GM23248 (cell line): ENCODE data around the gene FRYL.
"Not testable (repeated sequence)": the region's sequence is repeated elsewhere in the genome, so short reads cannot be mapped to it uniquely, and the experiment has no call there.

Experiments
- EZH2 ChIP-seq: fragments of 200-600 bp; sonication (generic); IDR thresholded peaks from 2 replicates; pipeline ENCODE4 v1.6.1; 2018; ENCODE audit warnings: antibody characterized with exemption, mild to moderate bottlenecking; ENCODE audit not compliant: insufficient read depth, poor library complexity, severe bottlenecking
- EZH2phosphoT487 ChIP-seq: fragments of 200-600 bp; sonication (generic); IDR thresholded peaks from 2 replicates; pipeline ENCODE4 v1.6.1; 2018; ENCODE audit warnings: antibody characterized with exemption, moderate library complexity, mild to moderate bottlenecking, low read depth; ENCODE audit not compliant: insufficient read depth

DNA sequence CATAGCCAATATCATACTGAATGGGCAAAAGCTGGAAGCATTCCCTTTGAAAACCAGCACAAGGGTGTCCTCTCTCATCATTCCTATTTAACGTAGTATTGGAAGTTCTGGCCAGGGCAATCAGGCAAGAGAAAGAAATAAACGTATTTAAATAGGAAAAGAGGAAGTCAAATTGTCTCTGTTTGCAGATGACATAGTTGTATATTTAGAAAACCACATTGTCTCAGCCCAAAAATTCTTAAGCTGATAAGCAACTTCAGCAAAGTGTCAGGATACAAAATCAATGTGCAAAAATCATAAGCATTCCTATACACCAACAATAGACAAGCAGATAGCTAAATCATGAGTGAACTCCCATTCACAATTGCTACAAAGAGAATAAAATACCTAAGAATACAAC, 41.4 kb upstream of the FRYL start:
- not testable (repeated sequence) for TF ChIP-seq EZH2, EZH2phosphoT487
